HepG2 (cell line): ENCODE data around the gene GATM. TPM values are rescaled to one million over a fixed set of nuclear protein-coding genes. Genes with fewer than 3 reads are reported as not detected.

Experiments
- ATF1 ChIP-seq: IDR thresholded peaks from 2 replicates; pipeline ENCODE4 v1.6.1; 2016; ENCODE audit warnings: mild to moderate bottlenecking, control low read depth
- CHCHD3 ChIP-seq: sonication (generic); formaldehyde crosslinking; IDR thresholded peaks from 2 replicates; pipeline ENCODE4 v1.8.0; 2022; ENCODE audit warnings: mild to moderate bottlenecking, missing genetic modification reagents, moderate library complexity
- DNMT1 ChIP-seq: sonication (generic); formaldehyde crosslinking; IDR thresholded peaks from 2 replicates; pipeline ENCODE4 v1.5.1; 2020; ENCODE audit warnings: mild to moderate bottlenecking, missing genetic modification reagents
- GFI1 ChIP-seq: sonication (generic); formaldehyde crosslinking; IDR thresholded peaks from 2 replicates; pipeline ENCODE4 v1.5.0; 2020; ENCODE audit warnings: missing genetic modification reagents, mild to moderate bottlenecking, borderline replicate concordance
- HDAC2 ChIP-seq: sonication (generic); formaldehyde crosslinking; IDR thresholded peaks from 2 replicates; pipeline ENCODE4 v1.4.0; 2020; ENCODE audit warnings: missing genetic modification reagents
- SIX1 ChIP-seq: sonication (generic); formaldehyde crosslinking; IDR thresholded peaks from 2 replicates; pipeline ENCODE4 v1.4.0; 2020; ENCODE audit warnings: missing genetic modification reagents, borderline replicate concordance
- SNAPC2 ChIP-seq: sonication (generic); formaldehyde crosslinking; IDR thresholded peaks from 2 replicates; pipeline ENCODE4 v1.8.1; 2022; ENCODE audit warnings: mild to moderate bottlenecking, missing genetic modification reagents
- SRSF1 ChIP-seq: fragments of 200-400 bp; formaldehyde crosslinking; optimal IDR thresholded peaks from 2 replicates; pipeline ENCODE3; 2017; ENCODE audit warnings: mild to moderate bottlenecking, low read depth, low read length, moderate library complexity
- SYNCRIP ChIP-seq: fragments of 200-400 bp; formaldehyde crosslinking; IDR thresholded peaks from 2 replicates; pipeline ENCODE4 v1.6.1; 2018; ENCODE audit warnings: mild to moderate bottlenecking, low read depth, low read length; ENCODE audit not compliant: insufficient read depth
- TBX2 ChIP-seq: sonication (generic); formaldehyde crosslinking; IDR thresholded peaks from 2 replicates; pipeline ENCODE4 v1.5.0; 2020; ENCODE audit warnings: missing genetic modification reagents, mild to moderate bottlenecking, borderline replicate concordance
- ZNF17 ChIP-seq: sonication (generic); formaldehyde crosslinking; IDR thresholded peaks from 2 replicates; pipeline ENCODE4 v1.5.0; 2020; ENCODE audit warnings: mild to moderate bottlenecking, missing genetic modification reagents
- ZNF225 ChIP-seq: sonication (generic); formaldehyde crosslinking; IDR thresholded peaks from 2 replicates; pipeline ENCODE4 v1.4.0; 2020; ENCODE audit warnings: mild to moderate bottlenecking, missing genetic modification reagents
- polyA plus RNA-seq, 8 experiments: library from polyadenylated mRNA; depleted of rRNA in 3 of 8; stranded (reverse) in 7 of 8; unstranded in 1 of 8; fragments of >200 nt; fragmentation: Illumina TruSeq in 4 of 8; extraction: Trizol in 4 of 8; gene quantifications; 2 replicates each; pipeline versions ENCODE4 v1.2.1 to v1.2.3, GENCODE V29; 2011 to 2016; ENCODE audit warnings: low read depth in 4 of 8, missing spikeins in 1 of 8, mixed read lengths in 1 of 8; ENCODE audit not compliant: insufficient read depth in 1 of 8
- total RNA-seq, 5 experiments: library from RNA; depleted of rRNA; stranded (reverse); fragments of >200 nt; fragmentation: Illumina TruSeq; extraction: Trizol; gene quantifications; 2 replicates each; pipeline ENCODE4 v1.2.3, GENCODE V29; 2016; ENCODE audit warnings: low read depth in 1 of 5
- TF ChIP-seq, protein P1 (sequence below): sonication (generic); formaldehyde crosslinking; IDR thresholded peaks from 2 replicates; pipeline ENCODE4 v1.5.0; 2020; ENCODE audit warnings: missing genetic modification reagents
- TF ChIP-seq, protein P2 (sequence below): sonication (generic); formaldehyde crosslinking; conservative IDR thresholded peaks from 2 replicates; pipeline ENCODE4 v1.4.0; 2020; ENCODE audit warnings: missing genetic modification reagents
- TF ChIP-seq, protein P3 (sequence below), 2 experiments: fragments of 450-650 bp in 1 of 2; sonication (generic) in 1 of 2; formaldehyde crosslinking in 1 of 2; IDR thresholded peaks; 2 replicates each; pipeline versions ENCODE4 v1.6.1 to v1.8.0; 2016 to 2022; ENCODE audit warnings: antibody characterized with exemption in 1 of 2, mild to moderate bottlenecking in 1 of 2, missing genetic modification reagents in 1 of 2

The GATM gene
- total and polyA plus RNA-seq, 2 of the 13 experiments (the other 11 are each of a cell fraction or from before 2014, with no cell fraction given), result 2.1 to 16.8 TPM

DNA sequence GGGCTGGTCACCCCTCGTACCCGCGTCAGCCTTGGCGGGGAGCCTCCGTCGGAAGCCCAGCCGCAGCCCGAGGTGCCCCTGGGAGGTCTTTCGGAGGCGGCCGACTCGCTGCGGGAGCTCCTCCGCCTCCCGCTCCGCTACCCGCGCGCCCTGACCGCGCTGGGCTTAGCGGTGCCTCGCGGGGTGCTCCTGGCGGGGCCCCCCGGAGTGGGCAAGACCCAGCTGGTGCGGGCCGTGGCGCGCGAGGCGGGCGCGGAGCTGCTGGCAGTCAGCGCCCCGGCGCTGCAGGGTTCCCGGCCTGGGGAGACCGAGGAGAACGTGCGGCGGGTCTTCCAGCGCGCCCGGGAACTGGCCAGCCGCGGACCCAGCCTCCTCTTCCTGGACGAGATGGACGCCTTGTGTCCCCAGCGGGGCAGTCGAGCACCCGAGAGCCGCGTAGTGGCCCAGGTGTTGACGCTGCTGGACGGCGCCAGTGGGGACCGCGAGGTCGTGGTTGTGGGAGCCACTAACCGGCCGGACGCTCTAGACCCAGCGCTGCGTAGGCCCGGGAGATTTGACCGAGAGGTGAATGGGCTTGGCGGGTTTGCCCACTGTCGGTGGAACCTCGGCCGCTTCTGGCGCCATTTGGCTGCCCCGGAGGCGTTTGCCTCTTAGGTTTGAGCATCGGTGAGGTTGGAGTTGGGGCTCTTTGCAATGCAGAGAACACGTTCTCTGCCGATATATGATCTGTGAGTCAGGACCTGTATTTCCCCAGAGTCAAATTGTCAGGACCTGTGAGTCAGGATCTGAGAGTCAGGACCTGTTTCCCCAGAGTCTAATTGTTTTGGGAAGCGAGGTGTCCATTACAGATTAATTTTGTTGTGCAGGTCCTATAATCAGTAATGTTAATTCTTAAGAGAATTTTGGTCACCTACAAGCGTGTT is 24.9 kb upstream of the GATM start (continued):
- TF ChIP-seq HDAC2 (CRISPR knock-in tag) (no peak), ZNF17 (no peak), GFI1 (CRISPR knock-in tag) (no peak), SRSF1 (peak; percentile 1), TBX2 (CRISPR knock-in tag) (no peak), SIX1 (CRISPR knock-in tag) (no peak), DNMT1 (CRISPR knock-in tag) (no peak), SYNCRIP (no peak), CHCHD3 (CRISPR knock-in tag) (no peak), SNAPC2 (0 out of 2 replicates have a peak, but pooled peaks have one; percentile 36), ATF1 (CRISPR knock-in tag) (no peak), ZNF225 (CRISPR knock-in tag) (no peak)
- TF ChIP-seq, protein P1, sequence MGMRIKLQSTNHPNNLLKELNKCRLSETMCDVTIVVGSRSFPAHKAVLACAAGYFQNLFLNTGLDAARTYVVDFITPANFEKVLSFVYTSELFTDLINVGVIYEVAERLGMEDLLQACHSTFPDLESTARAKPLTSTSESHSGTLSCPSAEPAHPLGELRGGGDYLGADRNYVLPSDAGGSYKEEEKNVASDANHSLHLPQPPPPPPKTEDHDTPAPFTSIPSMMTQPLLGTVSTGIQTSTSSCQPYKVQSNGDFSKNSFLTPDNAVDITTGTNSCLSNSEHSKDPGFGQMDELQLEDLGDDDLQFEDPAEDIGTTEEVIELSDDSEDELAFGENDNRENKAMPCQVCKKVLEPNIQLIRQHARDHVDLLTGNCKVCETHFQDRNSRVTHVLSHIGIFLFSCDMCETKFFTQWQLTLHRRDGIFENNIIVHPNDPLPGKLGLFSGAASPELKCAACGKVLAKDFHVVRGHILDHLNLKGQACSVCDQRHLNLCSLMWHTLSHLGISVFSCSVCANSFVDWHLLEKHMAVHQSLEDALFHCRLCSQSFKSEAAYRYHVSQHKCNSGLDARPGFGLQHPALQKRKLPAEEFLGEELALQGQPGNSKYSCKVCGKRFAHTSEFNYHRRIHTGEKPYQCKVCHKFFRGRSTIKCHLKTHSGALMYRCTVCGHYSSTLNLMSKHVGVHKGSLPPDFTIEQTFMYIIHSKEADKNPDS (CRISPR knock-in tag), result no peak
- TF ChIP-seq, protein P2, sequence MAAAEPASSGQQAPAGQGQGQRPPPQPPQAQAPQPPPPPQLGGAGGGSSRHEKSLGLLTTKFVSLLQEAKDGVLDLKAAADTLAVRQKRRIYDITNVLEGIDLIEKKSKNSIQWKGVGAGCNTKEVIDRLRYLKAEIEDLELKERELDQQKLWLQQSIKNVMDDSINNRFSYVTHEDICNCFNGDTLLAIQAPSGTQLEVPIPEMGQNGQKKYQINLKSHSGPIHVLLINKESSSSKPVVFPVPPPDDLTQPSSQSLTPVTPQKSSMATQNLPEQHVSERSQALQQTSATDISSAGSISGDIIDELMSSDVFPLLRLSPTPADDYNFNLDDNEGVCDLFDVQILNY (CRISPR knock-in tag), result peak; percentile 42; the same call in 1 of the 2 replicates
- TF ChIP-seq, protein P3, sequence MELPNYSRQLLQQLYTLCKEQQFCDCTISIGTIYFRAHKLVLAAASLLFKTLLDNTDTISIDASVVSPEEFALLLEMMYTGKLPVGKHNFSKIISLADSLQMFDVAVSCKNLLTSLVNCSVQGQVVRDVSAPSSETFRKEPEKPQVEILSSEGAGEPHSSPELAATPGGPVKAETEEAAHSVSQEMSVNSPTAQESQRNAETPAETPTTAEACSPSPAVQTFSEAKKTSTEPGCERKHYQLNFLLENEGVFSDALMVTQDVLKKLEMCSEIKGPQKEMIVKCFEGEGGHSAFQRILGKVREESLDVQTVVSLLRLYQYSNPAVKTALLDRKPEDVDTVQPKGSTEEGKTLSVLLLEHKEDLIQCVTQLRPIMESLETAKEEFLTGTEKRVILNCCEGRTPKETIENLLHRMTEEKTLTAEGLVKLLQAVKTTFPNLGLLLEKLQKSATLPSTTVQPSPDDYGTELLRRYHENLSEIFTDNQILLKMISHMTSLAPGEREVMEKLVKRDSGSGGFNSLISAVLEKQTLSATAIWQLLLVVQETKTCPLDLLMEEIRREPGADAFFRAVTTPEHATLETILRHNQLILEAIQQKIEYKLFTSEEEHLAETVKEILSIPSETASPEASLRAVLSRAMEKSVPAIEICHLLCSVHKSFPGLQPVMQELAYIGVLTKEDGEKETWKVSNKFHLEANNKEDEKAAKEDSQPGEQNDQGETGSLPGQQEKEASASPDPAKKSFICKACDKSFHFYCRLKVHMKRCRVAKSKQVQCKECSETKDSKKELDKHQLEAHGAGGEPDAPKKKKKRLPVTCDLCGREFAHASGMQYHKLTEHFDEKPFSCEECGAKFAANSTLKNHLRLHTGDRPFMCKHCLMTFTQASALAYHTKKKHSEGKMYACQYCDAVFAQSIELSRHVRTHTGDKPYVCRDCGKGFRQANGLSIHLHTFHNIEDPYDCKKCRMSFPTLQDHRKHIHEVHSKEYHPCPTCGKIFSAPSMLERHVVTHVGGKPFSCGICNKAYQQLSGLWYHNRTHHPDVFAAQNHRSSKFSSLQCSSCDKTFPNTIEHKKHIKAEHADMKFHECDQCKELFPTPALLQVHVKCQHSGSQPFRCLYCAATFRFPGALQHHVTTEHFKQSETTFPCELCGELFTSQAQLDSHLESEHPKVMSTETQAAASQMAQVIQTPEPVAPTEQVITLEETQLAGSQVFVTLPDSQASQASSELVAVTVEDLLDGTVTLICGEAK (IDR thresholded peaks at IDR 0.05), result no peak
- TF ChIP-seq, protein P3 (CRISPR knock-in tag; IDR thresholded peaks at IDR 0.05), result no peak; the same call in 1 of the 2 replicates
